Kidney (tissue), 14 donors: ENCODE data around the gene LNX1. TPM values are rescaled to one million over a fixed set of nuclear protein-coding genes. Genes with fewer than 3 reads are reported as not detected.

Experiments used
- DNase-seq, 5 donors: peaks; one replicate each; pipeline ENCODE4 v3.0.0-alpha.2; 2013 to 2020
- FAIRE-seq: peaks from 2 replicates; lab custom pipeline; 2012; peaks lifted over from hg19 to GRCh38; lab: Jason Lieb, UNC
- H3K27ac ChIP-seq, 2 donors: one replicate each; pipeline ENCODE4 v1.7.0; 2013; ENCODE audit warnings: low read depth in 2 of 2, low read length in 2 of 2, inconsistent platforms in 1 of 2
- H3K27me3 ChIP-seq: one replicate; pipeline ENCODE4 v1.7.1; 2013; ENCODE audit warnings: low read length, inconsistent platforms; ENCODE audit not compliant: control insufficient read depth, insufficient read depth
- H3K36me3 ChIP-seq, 3 donors: one replicate each; pipeline versions ENCODE4 v1.7.0 to v1.7.1; 2013; ENCODE audit warnings: low read length in 3 of 3, control low read depth in 1 of 3, inconsistent platforms in 1 of 3; ENCODE audit not compliant: insufficient read depth in 3 of 3, control insufficient read depth in 2 of 3
- H3K4me1 ChIP-seq, 3 donors: one replicate each; pipeline versions ENCODE4 v1.7.0 to v1.7.1; 2013; ENCODE audit warnings: low read length in 3 of 3, inconsistent platforms in 1 of 3, low read depth in 1 of 3; ENCODE audit not compliant: control insufficient read depth in 2 of 3, insufficient read depth in 2 of 3
- H3K4me3 ChIP-seq, 3 donors: one replicate each; pipeline versions ENCODE4 v1.7.0 to v1.8.1; 2013; ENCODE audit warnings: low read length in 3 of 3, control low read depth in 1 of 3, inconsistent platforms in 1 of 3
- H3K9ac ChIP-seq, 3 donors: one replicate each; pipeline versions ENCODE4 v1.7.0 to v1.7.1; 2013; ENCODE audit warnings: low read length in 3 of 3, control low read depth in 1 of 3, inconsistent platforms in 1 of 3
- H3K9me3 ChIP-seq, 3 donors: one replicate each; pipeline versions ENCODE4 v1.7.0 to v1.7.1; 2013; ENCODE audit warnings: low read length in 3 of 3, control low read depth in 1 of 3, inconsistent platforms in 1 of 3; ENCODE audit not compliant: control insufficient read depth in 2 of 3, insufficient read depth in 1 of 3
- CTCF ChIP-seq: IDR thresholded peaks from 3 replicates; pipeline ENCODE4 v1.5.1; 2012; ENCODE audit warnings: mild to moderate bottlenecking, moderate library complexity, borderline replicate concordance; ENCODE audit not compliant: insufficient read depth; ENCODE audit errors: extremely low read depth
- intact Hi-C: fragments of 100-400 bp; cut with DNase I; formaldehyde crosslinking; loops from one replicate; pipeline ENCODE4 v1.11.1; 2022
- polyA plus RNA-seq: library from polyadenylated mRNA; stranded (reverse); fragments of 350-450 nt; fragmentation: Illumina TruSeq; extraction: RNeasy Lipid Tissue Mini Kit (QIAGEN cat#74804); gene quantifications from one replicate; pipeline ENCODE4 v1.2.3, GENCODE V29; 2014; ENCODE audit warnings: low read depth, low replicate concordance; ENCODE audit not compliant: insufficient read depth
- total RNA-seq: library from RNA; stranded (reverse); fragmentation: NEBNext Ultra II Directional; extraction: Animal tissue kit (Norgen Biotek cat#: 25700); gene quantifications from one replicate; pipeline ENCODE4 v1.2.1, GENCODE V29; 2021
- donor health status: control.
- donor health status: control.
- donor health status: control.
- donor health status: control.
- donor health status: control.
- donor health status: DM: yes; HTN: yes; CAD: no.
- donor health status: Normal renal cell carcinoma (clear cell type).

Gene LNX1
- total and polyA plus RNA-seq, 2 donors from 2014 or later: 10.2 to 25.6 TPM

DNA sequence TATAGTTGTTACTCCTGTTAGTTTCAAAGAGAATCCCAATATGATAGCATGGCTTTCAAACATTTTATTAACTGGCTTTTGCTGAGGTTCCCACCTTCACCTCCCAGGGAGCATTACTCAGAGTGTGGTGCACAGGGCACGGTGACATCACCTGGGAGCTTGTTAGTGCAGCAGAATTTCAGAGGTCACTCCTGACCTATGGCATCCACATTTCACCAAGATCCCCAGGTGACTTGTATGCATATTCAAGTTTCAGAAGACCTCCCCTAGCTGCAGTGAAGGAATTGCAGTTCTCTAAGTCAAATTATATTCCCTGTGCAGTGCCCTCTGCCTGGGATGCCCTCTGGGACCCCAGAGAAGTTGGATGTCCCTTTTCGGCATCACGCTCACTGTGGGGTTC, 29.7 kb upstream of the LNX1 start:
- no peak for FAIRE-seq

DNA sequence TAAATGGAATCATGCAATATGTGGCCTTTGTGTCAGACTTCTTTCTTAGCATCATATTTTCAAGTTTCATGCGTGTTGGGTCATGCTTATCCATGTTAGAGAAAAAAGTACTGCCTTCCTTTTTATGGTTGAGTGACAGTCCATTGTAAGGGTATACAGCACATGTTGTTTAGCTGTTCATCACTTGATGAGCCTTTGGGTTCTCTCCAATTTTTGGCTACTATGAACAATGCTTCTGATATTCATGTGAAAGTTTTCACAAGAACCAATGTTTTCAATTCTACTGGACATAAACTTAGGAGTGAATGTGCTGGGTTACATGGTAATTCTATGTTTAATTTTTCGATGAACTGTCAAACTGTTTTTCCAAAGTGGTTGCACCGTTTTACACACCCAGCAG, 28.1 kb upstream of the LNX1 start:
- Histone ChIP-seq H3K27ac (no peak overlapping the region), H3K9me3 (no peaks in the 10 kb centered on the region), H3K36me3 (no peaks in the 10 kb centered on the region), H3K4me1 (no peaks in the 10 kb centered on the region), H3K27me3 (no peaks in the 10 kb centered on the region), H3K4me3 (no peak overlapping the region), H3K9ac (no peak overlapping the region)
- DNase-seq (no peak), FAIRE-seq (no peak)
- TF ChIP-seq CTCF: no peak
- intact Hi-C loops: no loop called here

More for the DNA sequence above, 29.7 kb upstream of the LNX1 start:
- no peak for DNase-seq
- Histone ChIP-seq H3K9ac (no peak overlapping the region), H3K4me3 (no peak overlapping the region), H3K27ac (no peak overlapping the region), H3K9me3 (no peaks in the 10 kb centered on the region), H3K36me3 (no peaks in the 10 kb centered on the region), H3K4me1 (no peaks in the 10 kb centered on the region), H3K27me3 (no peaks in the 10 kb centered on the region)
- TF ChIP-seq CTCF: no peak
- intact Hi-C loops: no loop called here

- Histone ChIP-seq H3K4me1 (no peaks in the 10 kb centered on the region), H3K9me3 (peaks cover 0 to 2% (median 0%) of the 10 kb centered on the region in 3 donors), H3K4me3 (no peak overlapping the region), H3K9ac (no peak overlapping the region), H3K27ac (no peak overlapping the region), H3K27me3 (no peaks in the 10 kb centered on the region), H3K36me3 (no peaks in the 10 kb centered on the region)
- no peak for TF ChIP-seq CTCF
- DNase-seq (no peak), FAIRE-seq (no peak)
- intact Hi-C loops: no loop called here
Measured at GRCh38 chr4:53618321-53618720, 27.0 kb upstream of the LNX1 start.

- no peak for DNase-seq
- Histone ChIP-seq H3K27me3 (no peaks in the 10 kb centered on the region), H3K27ac (no peak overlapping the region), H3K9me3 (peaks cover 0 to 3% (median 0%) of the 10 kb centered on the region in 3 donors), H3K4me1 (no peaks in the 10 kb centered on the region), H3K36me3 (no peaks in the 10 kb centered on the region), H3K4me3 (no peak overlapping the region), H3K9ac (no peak overlapping the region)
- FAIRE-seq: no peak
- intact Hi-C loops: no loop called here
- no peak for TF ChIP-seq CTCF
Measured at GRCh38 chr4:53617101-53617680, 25.9 kb upstream of the LNX1 start.
